Thymus (tissue), 11 donors: Measurements from ENCODE around the gene CCK. TPM values are rescaled to one million over a fixed set of nuclear protein-coding genes. Genes with fewer than 3 reads are reported as not detected.
"Not testable (repeated sequence)": the region's sequence is repeated elsewhere in the genome, so short reads cannot be mapped to it uniquely, and the experiment has no call there.

Experiments used
- DNase-seq, 9 donors: peaks; one replicate each; pipeline ENCODE4 v3.0.0-alpha.2; 2013; ENCODE audit warnings: low spot score in 9 of 9, low read depth in 6 of 9, missing footprints in 1 of 9
- H3K27ac ChIP-seq, 2 donors: one replicate each; pipeline ENCODE4 v1.5.1; 2013; ENCODE audit warnings: control low read depth in 1 of 2, low read depth in 1 of 2, low read length in 1 of 2, mild to moderate bottlenecking in 1 of 2, moderate library complexity in 1 of 2
- H3K27me3 ChIP-seq, 2 donors: one replicate each; pipeline ENCODE4 v1.5.1; 2013; ENCODE audit warnings: low read length in 1 of 2; ENCODE audit not compliant: control insufficient read depth in 2 of 2, insufficient read depth in 1 of 2
- H3K36me3 ChIP-seq, 2 donors: one replicate each; pipeline ENCODE4 v1.5.1; 2013; ENCODE audit warnings: low read length in 1 of 2, mild to moderate bottlenecking in 1 of 2, moderate library complexity in 1 of 2; ENCODE audit not compliant: control insufficient read depth in 2 of 2, insufficient read depth in 2 of 2
- H3K4me1 ChIP-seq, 2 donors: one replicate each; pipeline ENCODE4 v1.5.1; 2013; ENCODE audit warnings: low read length in 2 of 2; ENCODE audit not compliant: control insufficient read depth in 2 of 2, insufficient read depth in 2 of 2
- H3K4me3 ChIP-seq, 2 donors: one replicate each; pipeline ENCODE4 v1.5.1; 2013; ENCODE audit warnings: low read length in 2 of 2, control low read depth in 1 of 2, mild to moderate bottlenecking in 1 of 2
- H3K9me3 ChIP-seq, 2 donors: one replicate each; pipeline ENCODE4 v1.5.1; 2013; ENCODE audit warnings: low read length in 1 of 2, mild to moderate bottlenecking in 1 of 2; ENCODE audit not compliant: control insufficient read depth in 2 of 2, insufficient read depth in 1 of 2
- WGBS: extraction: QIAGEN DNeasy Blood & Tissue Kit; methylation state at CpG from one replicate; pipeline ENCODE4 v1.1.7; 2013; 5-methylcytosine and 5-hydroxymethylcytosine counted together
- polyA plus RNA-seq: library from polyadenylated mRNA; stranded (reverse); fragments of 200-250 nt; gene quantifications from one replicate; pipeline ENCODE4 v1.2.3, GENCODE V29; 2013
- total RNA-seq: library from RNA; stranded (reverse); fragments of 120-200 nt; gene quantifications from one replicate; pipeline ENCODE4 v1.2.4, GENCODE V29; 2013
- donor health status: healthy.

CCK gene
- total and polyA plus RNA-seq, 2 donors: 2.2 to 9.0 TPM

DNA sequence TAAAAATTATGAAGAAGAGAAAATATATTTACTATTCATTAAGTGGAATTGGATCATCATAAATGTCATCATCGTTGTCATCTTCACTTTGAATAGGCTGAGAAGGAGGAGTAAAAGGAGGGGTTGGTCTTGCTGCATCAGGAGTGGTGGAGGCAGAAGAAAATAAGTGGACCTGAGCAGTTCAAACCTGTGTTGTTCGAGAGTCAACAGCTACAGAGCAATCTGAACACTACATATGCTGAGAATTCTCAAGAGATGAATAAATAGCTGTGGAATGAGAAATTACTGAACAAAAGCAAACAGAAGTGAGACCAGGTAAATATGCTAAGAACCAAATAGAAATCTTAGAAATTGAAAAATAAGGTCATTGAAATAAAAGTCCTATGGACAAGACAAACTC is 32.3 kb upstream of the CCK start:
- H3K27ac ChIP-seq: no peak overlapping the region
- DNase-seq: no peak
- no peaks in the 10 kb centered on the region for H3K9me3 ChIP-seq
- no peaks in the 10 kb centered on the region for H3K27me3 ChIP-seq
- 85% methylated on average over 2 of the region's 2 CpGs for WGBS
- H3K4me3 ChIP-seq: no peak overlapping the region
- H3K4me1 ChIP-seq: peaks cover 0 to 8% of the 10 kb centered on the region in 2 donors
- no peaks in the 10 kb centered on the region for H3K36me3 ChIP-seq

DNA sequence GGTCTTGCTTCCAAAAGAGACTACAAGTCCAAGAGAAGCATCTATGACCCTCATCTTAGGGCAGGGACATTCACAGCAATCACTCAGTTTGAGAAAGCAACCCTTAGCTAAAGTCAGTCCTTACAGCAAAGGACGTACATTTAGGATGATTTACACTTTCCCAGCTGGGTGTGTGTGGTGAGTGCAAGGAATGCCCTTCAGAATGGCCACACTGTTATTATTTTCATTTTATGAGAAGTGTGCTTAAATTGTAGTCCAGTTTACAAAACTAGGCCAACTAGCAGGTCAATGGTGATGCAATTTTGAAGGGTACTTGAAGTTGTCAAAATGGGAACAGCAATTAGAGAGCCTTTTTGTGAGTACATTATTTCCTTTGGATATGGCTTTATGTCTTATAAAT is 26.0 kb upstream of the CCK start:
- DNase-seq: no peak
- 91% methylated on average over 1 of the region's 1 CpG for WGBS
- Histone ChIP-seq H3K9me3 (peaks cover 0 to 7% of the 10 kb centered on the region in 2 donors), H3K4me3 (no peak overlapping the region), H3K27ac (no peak overlapping the region), H3K36me3 (no peaks in the 10 kb centered on the region), H3K27me3 (no peaks in the 10 kb centered on the region), H3K4me1 (no peaks in the 10 kb centered on the region)

DNA sequence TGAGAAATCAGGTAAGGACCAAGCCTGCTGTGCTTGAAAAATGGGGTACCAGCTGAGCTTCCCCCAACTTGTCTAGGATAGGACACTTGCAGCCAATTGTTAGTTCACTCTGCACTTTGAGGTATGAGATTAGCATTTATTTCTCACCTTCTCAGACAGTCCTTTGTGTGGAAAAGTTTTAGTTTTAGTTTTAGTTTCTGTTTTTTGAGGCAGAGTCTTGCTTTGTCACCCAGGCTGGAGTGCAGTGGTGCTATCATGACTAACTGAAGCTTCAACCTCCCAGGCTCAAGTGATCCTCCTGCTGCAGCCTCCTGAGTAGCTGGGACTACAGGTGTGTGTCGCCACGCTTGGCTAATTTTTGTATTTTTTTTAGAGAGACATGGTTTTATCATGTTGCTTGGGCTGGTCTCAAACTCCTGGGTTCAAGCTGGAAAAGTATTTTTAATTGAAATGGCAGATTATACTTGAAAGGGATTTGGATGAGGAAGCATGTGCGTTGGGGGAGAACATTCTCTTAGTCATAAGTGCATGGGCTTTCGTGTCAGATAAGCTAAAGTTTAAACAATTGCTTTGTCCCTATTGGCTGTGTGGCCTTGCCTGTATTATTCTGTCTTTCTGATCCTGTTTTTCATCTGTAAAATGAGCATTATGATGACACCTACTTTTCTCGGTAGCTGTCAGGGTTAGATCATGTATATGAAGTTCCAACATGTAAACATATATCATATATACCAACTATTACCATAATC is 25.2 kb upstream of the CCK start:
- H3K4me3 ChIP-seq: no peak overlapping the region

DNA sequence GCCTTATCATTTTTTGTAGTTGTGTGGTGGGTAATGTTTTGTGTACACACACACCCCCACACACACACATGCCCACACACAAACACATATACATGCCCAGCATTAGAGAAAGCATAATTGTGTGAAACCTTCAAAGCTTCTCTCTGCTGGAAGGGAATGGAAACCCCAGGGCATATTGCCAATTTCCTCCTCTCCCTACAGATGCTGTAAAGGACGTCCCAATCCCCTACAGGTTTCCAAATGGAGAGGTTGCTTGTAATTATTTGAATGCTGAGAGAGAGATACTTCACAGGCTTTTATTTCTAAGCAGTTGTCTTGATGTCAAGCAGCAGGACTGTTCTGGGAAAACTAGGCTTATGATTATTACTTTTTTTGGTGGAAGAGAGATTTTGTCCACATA is 23.0 kb upstream of the CCK start:
- 47% methylated on average over 1 of the region's 1 CpG for WGBS
- H3K4me3 ChIP-seq: no peak overlapping the region

More for the DNA sequence above, 25.2 kb upstream of the CCK start:
- Histone ChIP-seq H3K36me3 (no peaks in the 10 kb centered on the region), H3K4me1 (no peaks in the 10 kb centered on the region), H3K9me3 (peaks cover 0 to 7% of the 10 kb centered on the region in 2 donors), H3K27me3 (no peaks in the 10 kb centered on the region), H3K27ac (no peak overlapping the region)
- DNase-seq: no peak
- WGBS: 85% methylated on average over 5 of the region's 5 CpGs

DNA sequence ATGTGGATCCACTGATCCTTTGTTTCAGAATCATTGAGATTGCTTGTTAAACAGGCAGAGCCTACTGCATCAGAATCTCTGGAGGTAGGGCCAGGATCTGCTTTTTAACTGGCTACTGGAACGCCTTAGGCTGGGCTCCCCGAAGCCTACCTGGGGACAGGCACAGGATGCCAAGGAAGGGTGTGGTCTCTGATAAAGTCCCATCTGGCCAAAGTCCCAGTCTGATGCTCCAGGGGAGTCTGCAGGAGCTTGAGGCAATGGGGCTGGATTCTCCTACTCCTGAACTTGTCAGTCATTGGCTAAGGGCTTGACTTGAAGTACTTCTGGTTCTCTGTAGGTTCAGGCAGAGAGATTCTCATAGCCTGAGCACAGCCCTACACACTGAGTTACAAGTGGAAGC is 22.4 kb upstream of the CCK start:
- H3K4me3 ChIP-seq: no peak overlapping the region
- H3K36me3 ChIP-seq: no peaks in the 10 kb centered on the region
- peaks cover 0 to 7% of the 10 kb centered on the region in 2 donors for H3K9me3 ChIP-seq
- H3K27ac ChIP-seq: no peak overlapping the region
- WGBS: 75% methylated on average over 2 of the region's 2 CpGs
- no peak for DNase-seq
- H3K27me3 ChIP-seq: no peaks in the 10 kb centered on the region
- no peaks in the 10 kb centered on the region for H3K4me1 ChIP-seq

More for the DNA sequence above, 23.0 kb upstream of the CCK start:
- Histone ChIP-seq H3K4me1 (no peaks in the 10 kb centered on the region), H3K36me3 (no peaks in the 10 kb centered on the region), H3K9me3 (peaks cover 0 to 7% of the 10 kb centered on the region in 2 donors), H3K27me3 (no peaks in the 10 kb centered on the region), H3K27ac (no peak overlapping the region)
- no peak for DNase-seq

DNA sequence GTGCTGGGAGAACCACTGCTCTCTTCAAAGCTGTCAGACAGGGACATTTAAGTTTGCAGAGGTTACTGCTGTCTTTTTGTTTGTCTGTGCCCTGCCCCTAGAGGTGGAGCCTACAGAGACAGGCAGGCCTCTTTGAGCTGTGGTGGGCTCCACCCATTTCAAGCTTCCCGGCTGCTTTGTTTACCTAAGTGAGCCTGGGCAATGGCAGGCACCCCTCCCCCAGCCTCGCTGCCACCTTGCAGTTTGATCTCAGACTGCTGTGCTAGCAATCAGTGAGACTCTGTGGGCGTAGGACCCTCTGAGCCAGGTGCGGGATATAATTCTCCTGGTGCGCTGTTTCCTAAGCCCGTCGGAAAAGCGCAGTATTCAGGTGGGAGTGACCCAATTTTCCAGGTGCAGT is 21.4 kb upstream of the CCK start:
- H3K27ac ChIP-seq, H3K4me1 ChIP-seq, H3K36me3 ChIP-seq, DNase-seq, H3K4me3 ChIP-seq, H3K27me3 ChIP-seq, H3K9me3 ChIP-seq: not testable (repeated sequence)
- WGBS: 93% methylated on average over 8 of the region's 8 CpGs

DNA sequence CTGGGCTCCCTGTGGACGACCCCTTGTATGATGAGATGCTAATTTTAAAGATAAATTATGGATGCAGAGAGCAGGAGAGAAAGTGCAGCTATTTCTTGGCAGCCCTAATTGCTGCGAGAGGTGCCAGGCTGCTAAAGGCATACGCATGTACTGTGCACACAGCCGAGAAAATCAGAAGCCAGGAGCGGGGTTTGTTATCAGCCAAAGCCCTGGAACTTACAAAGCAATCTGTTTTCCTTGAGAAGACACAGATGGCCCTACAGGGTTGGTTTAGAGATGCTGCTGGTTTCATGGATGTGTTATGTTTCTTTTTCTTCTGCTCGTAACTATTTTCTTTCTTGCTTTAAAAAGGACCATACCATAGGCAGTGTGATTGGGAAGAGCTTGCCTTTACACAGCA is 11.7 kb upstream of the CCK start:
- Histone ChIP-seq H3K4me3 (no peak overlapping the region), H3K4me1 (peaks cover 0 to 36% of the 10 kb centered on the region in 2 donors), H3K27ac (peak overlapping the region in 1 of 2 donors; percentile 59), H3K27me3 (no peaks in the 10 kb centered on the region), H3K9me3 (peaks cover 2 to 13% of the 10 kb centered on the region in 2 donors), H3K36me3 (no peaks in the 10 kb centered on the region)
- no peak for DNase-seq
- 88% methylated on average over 6 of the region's 6 CpGs for WGBS

DNA sequence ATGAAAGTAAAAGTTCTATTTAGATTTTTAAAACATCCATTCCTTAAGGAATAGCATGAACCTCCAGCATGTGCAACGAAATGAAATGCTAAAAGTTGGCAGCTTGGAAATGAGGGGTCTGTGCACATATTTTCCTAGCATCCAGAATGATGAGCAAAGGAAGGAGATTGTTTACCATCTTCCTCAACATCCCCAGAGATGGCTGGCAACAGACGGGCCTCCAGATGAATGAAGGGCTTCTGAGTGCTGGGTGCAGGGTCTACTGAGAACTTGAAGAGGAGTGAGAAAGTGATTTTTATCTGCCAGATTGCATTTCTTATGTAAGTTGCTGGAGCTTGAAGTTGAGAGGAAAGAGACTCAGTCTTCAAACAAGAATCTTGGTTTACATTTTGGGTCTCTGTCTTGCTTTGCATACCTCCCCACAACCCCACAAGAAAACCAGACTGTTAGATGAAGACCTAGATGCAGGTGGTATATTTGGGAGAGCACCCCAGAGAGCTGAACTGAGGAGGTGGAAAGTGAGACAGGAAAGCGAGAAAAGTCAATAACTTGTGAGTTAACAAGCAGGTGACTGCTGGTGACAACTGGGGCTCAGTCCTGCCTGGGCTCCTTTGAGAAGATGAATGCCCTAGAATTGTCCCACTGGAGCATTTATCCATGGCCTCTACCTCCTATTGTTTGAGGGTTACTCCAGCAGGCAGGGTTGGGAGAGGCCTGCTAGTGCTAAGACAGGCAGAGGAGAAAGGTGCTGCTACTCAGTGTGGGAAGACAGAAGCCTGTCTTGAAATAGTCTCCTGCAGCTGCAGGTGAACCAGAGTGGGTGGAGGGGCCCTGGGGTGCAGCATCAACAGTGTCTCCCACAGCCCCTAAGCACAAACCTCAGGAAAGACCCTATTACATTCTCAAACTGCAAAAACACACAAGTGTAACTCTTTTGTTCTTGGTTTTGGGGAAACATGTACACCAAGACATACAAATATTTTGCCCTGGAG is 10.5 kb upstream of the CCK start:
- DNase-seq: peak in 5 of 9 donors; percentile 13 to 71 (median 48)
- Histone ChIP-seq H3K4me3 (no peak overlapping the region), H3K27me3 (no peaks in the 10 kb centered on the region), H3K9me3 (peaks cover 2 to 13% of the 10 kb centered on the region in 2 donors), H3K36me3 (no peaks in the 10 kb centered on the region), H3K27ac (peak overlapping the region in 1 of 2 donors; percentile 59), H3K4me1 (peaks cover 0 to 36% of the 10 kb centered on the region in 2 donors)
- WGBS: 84% methylated on average over 3 of the region's 3 CpGs

DNA sequence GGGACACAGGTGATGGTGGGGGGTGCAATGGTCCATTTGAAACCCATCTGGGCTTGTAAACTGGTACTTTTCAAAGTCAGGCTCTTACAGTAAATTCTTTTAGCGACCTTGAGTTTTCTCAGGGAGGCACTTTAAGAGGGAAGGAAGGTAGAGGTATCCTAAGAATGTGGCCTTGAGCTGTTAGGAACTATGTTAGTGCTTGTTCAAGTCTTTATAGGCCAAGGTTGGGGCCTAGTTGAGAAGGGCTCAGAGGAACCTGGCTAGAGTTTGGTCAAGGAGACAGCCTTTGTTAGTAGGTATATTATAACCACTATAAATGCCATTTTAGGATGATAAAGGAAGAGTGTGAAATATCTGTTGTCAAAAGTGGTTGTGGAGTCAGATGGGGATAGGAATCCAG is 9.2 kb upstream of the CCK start:
- 79% methylated on average over 1 of the region's 1 CpG for WGBS
- Histone ChIP-seq H3K27ac (no peak overlapping the region), H3K36me3 (no peaks in the 10 kb centered on the region), H3K9me3 (peaks cover 2 to 11% of the 10 kb centered on the region in 2 donors), H3K4me1 (peaks cover 0 to 36% of the 10 kb centered on the region in 2 donors), H3K27me3 (peaks cover 0 to 3% of the 10 kb centered on the region in 2 donors), H3K4me3 (no peak overlapping the region)
- no peak for DNase-seq
